PC-9 (cell line): Measurements from ENCODE around the gene MORF4L1.

Source experiments
- CTCF ChIP-seq: fragments of 200-600 bp; sonication (generic); conservative IDR thresholded peaks from 2 replicates; pipeline ENCODE4 v1.6.1; 2017; ENCODE audit warnings: mixed run types, antibody characterized with exemption, mild to moderate bottlenecking, moderate library complexity
- EZH2 ChIP-seq: fragments of 200-600 bp; sonication (generic); IDR thresholded peaks from 2 replicates; pipeline ENCODE4 v1.8.0; 2017; ENCODE audit warnings: antibody characterized with exemption, low read depth

- TF ChIP-seq CTCF (no peak), EZH2 (no peak)
Measured at GRCh38 chr15:78921517-78921916, 48.8 kb downstream of the MORF4L1 start.
